Measurements from ENCODE around the gene S100A3. TPM values are rescaled to one million over a fixed set of nuclear protein-coding genes. Genes with fewer than 3 reads are reported as not detected.
"Not testable (repeated sequence)": the region's sequence is repeated elsewhere in the genome, so short reads cannot be mapped to it uniquely, and the experiment has no call there.

Gene S100A3
- total RNA-seq: not detected in 2 replicates

- intact Hi-C loops (cut with micrococcal nuclease): no loop called here
Observed at GRCh38 chr1:153548722-153549688, at the start of gene S100A3. Gene S100A3, minus strand, starts transcription at chr1:153549258. Its CDS starts 773 bp downstream, at chr1:153548485.

GRCh38 chr1:153598309-153599172, 49.5 kb upstream of the S100A3 start:
- intact Hi-C loops (cut with micrococcal nuclease): no loop called here

GRCh38 chr1:153597206-153597605, 48.1 kb upstream of the S100A3 start:
- intact Hi-C loops (cut with micrococcal nuclease): no loop called here

GRCh38 chr1:153592748-153593147, 43.7 kb upstream of the S100A3 start:
- intact Hi-C loops (cut with micrococcal nuclease): no loop called here

GRCh38 chr1:153588482-153588881, 39.4 kb upstream of the S100A3 start:
- intact Hi-C loops (cut with micrococcal nuclease): loop anchor here (10.0 kb wide), 1 partner anchor 614 kb away; the partner anchor contains the start of gene SPRR4

GRCh38 chr1:153588033-153588432, 39.0 kb upstream of the S100A3 start:
- intact Hi-C loops (cut with micrococcal nuclease): loop anchor here (10.0 kb wide), 1 partner anchor 613 kb away; the partner anchor contains the start of gene SPRR4

- intact Hi-C loops (cut with micrococcal nuclease): loop anchor here (10.0 kb wide), 1 partner anchor 613 kb away; the partner anchor contains the start of gene SPRR4
Observed at GRCh38 chr1:153587314-153587713, 38.3 kb upstream of the S100A3 start.

- intact Hi-C loops (cut with micrococcal nuclease): loop anchor here (10.0 kb wide), 1 partner anchor 612 kb away; the partner anchor contains the start of gene SPRR4
Observed at GRCh38 chr1:153586347-153586746, 37.3 kb upstream of the S100A3 start.

GRCh38 chr1:153585006-153585405, 35.9 kb upstream of the S100A3 start:
- intact Hi-C loops (cut with micrococcal nuclease): loop anchor here (10.0 kb wide), 1 partner anchor 610 kb away; the partner anchor contains the start of gene SPRR4

GRCh38 chr1:153583976-153584375, 34.9 kb upstream of the S100A3 start:
- intact Hi-C loops (cut with micrococcal nuclease): loop anchor here (10.0 kb wide), 1 partner anchor 609 kb away; the partner anchor contains the start of gene SPRR4

GRCh38 chr1:153583514-153583913, 34.5 kb upstream of the S100A3 start:
- intact Hi-C loops (cut with micrococcal nuclease): loop anchor here (10.0 kb wide), 1 partner anchor 609 kb away; the partner anchor contains the start of gene SPRR4

GRCh38 chr1:153582836-153583235, 33.8 kb upstream of the S100A3 start:
- intact Hi-C loops (cut with micrococcal nuclease): loop anchor here (10.0 kb wide), 1 partner anchor 608 kb away; the partner anchor contains the start of gene SPRR4

- intact Hi-C loops (cut with micrococcal nuclease): no loop called here
Observed at GRCh38 chr1:153578936-153579335, 29.9 kb upstream of the S100A3 start.

- intact Hi-C loops (cut with micrococcal nuclease): no loop called here
Observed at GRCh38 chr1:153578490-153578889, 29.4 kb upstream of the S100A3 start.

- intact Hi-C loops (cut with micrococcal nuclease): no loop called here
Observed at GRCh38 chr1:153577624-153578051, 28.6 kb upstream of the S100A3 start.

GRCh38 chr1:153577138-153577537, 28.1 kb upstream of the S100A3 start:
- intact Hi-C loops (cut with micrococcal nuclease): no loop called here

GRCh38 chr1:153575497-153575896, 26.4 kb upstream of the S100A3 start:
- intact Hi-C loops (cut with micrococcal nuclease): not testable (repeated sequence)

GRCh38 chr1:153575081-153575491, 26.0 kb upstream of the S100A3 start:
- intact Hi-C loops (cut with micrococcal nuclease): not testable (repeated sequence)

GRCh38 chr1:153573351-153573750, 24.3 kb upstream of the S100A3 start:
- intact Hi-C loops (cut with micrococcal nuclease): no loop called here

- intact Hi-C loops (cut with micrococcal nuclease): loop anchor here (1.0 kb wide), 1 partner anchor 45 kb away; no protein-coding TSS in a partner anchor
Observed at GRCh38 chr1:153572569-153573015, 23.5 kb upstream of the S100A3 start.

GRCh38 chr1:153571706-153572105, 22.6 kb upstream of the S100A3 start:
- intact Hi-C loops (cut with micrococcal nuclease): loop anchor here (1.0 kb wide), 1 partner anchor 46 kb away; no protein-coding TSS in a partner anchor

All from T-helper 2 cell treated with Interferon-gamma antibody and Interleukin-4, amounts not matched to agents 100 ng/mL and 5 ng/mL, for 36 hours (primary cell).